Activated CD4-positive, alpha-beta T cell treated with anti-CD3 and anti-CD28 coated beads for 36 hours (primary cell): ENCODE measurements around the gene GALNTL6. TPM values are rescaled to one million over a fixed set of nuclear protein-coding genes. Genes with fewer than 3 reads are reported as not detected.
"Not testable (repeated sequence)": the region's sequence is repeated elsewhere in the genome, so short reads cannot be mapped to it uniquely, and the experiment has no call there.

Source experiments
- ATAC-seq: fragments of 200-7000 bp; cut with Tn5 transposase; one replicate; pipeline ENCODE4 v1.10.0; 2021; ENCODE audit warnings: mild to moderate bottlenecking, moderate library complexity
- CTCF ChIA-PET: fragments of 350-600 bp; sonication (Branson Sonifier 250); formaldehyde crosslinking; loops from one replicate; lab custom pipeline; 2021; ENCODE audit warnings: antibody characterized with exemption; lab: Charles Lee
- POLR2A ChIA-PET: fragments of 350-600 bp; sonication (Branson Sonifier 250); formaldehyde crosslinking; loops from one replicate; lab custom pipeline; 2021; ENCODE audit warnings: antibody characterized with exemption, inconsistent platforms; lab: Charles Lee
- DNase-seq: peaks from one replicate; pipeline ENCODE4 v3.0.0-alpha.2; 2020
- H3K27ac Mint-ChIP-seq: one replicate; pipeline ENCODE4 v1.8.0; 2021; ENCODE audit warnings: mixed read lengths
- H3K27me3 Mint-ChIP-seq: one replicate; pipeline ENCODE4 v1.8.0; 2021; ENCODE audit warnings: mixed read lengths
- H3K36me3 Mint-ChIP-seq: one replicate; pipeline ENCODE4 v1.8.0; 2021; ENCODE audit warnings: low read depth, mixed read lengths
- H3K4me1 Mint-ChIP-seq: one replicate; pipeline ENCODE4 v1.8.0; 2021; ENCODE audit warnings: mixed read lengths
- H3K4me3 Mint-ChIP-seq: one replicate; pipeline ENCODE4 v1.8.0; 2021; ENCODE audit warnings: mild to moderate bottlenecking, moderate library complexity, mixed read lengths
- H3K9me3 Mint-ChIP-seq: one replicate; pipeline ENCODE4 v1.8.0; 2021; ENCODE audit warnings: low read depth, mixed read lengths
- intact Hi-C, 2 experiments: fragments of 100-400 bp; cut with DNase I in 1 of 2; cut with micrococcal nuclease in 1 of 2; formaldehyde crosslinking; loops; one replicate each; pipeline versions ENCODE4 v1.14.2 to v1.15.1; 2022 to 2024; cut with DNase I, micrococcal nuclease
- total RNA-seq, 2 experiments: library from RNA; stranded (reverse); gene quantifications; one replicate each; pipeline ENCODE4 v1.2.3, GENCODE V29; 2021

The GALNTL6 gene
- total RNA-seq, 2 experiments from 2014 or later: not detected

- no peak for ATAC-seq
- CTCF ChIA-PET: interaction anchor here (3.0 kb wide), 1 partner anchor 239 kb away, joined by 11 read pairs; no protein-coding TSS in a partner anchor
- POLR2A ChIA-PET: no interaction called here
- no peaks in the 10 kb centered on the region for H3K36me3 Mint-ChIP-seq
- peaks cover 3% of the 10 kb centered on the region for H3K4me1 Mint-ChIP-seq
- no peak overlapping the region for H3K4me3 Mint-ChIP-seq
- no peak for DNase-seq
- H3K27me3 Mint-ChIP-seq: no peaks in the 10 kb centered on the region
- no peaks in the 10 kb centered on the region for H3K9me3 Mint-ChIP-seq
- intact Hi-C loops: loop anchor here in 1 of 2 experiments (10.0 kb wide), 1 partner anchor 476 kb away; no protein-coding TSS in a partner anchor
- no peak overlapping the region for H3K27ac Mint-ChIP-seq
These were observed 1205.2 kb downstream of the GALNTL6 start for GRCh38 chr4:173018446-173018845.

GRCh38 chr4:173019664-173020063 is 1206.5 kb downstream of the GALNTL6 start:
- ChIA-PET CTCF (interaction anchor here (3.0 kb wide), 1 partner anchor 238 kb away, joined by 11 read pairs; no protein-coding TSS in a partner anchor), POLR2A (interaction anchor here (0.6 kb wide), 1 partner anchor 281 kb away, joined by 4 read pairs; no protein-coding TSS in a partner anchor)
- no peaks in the 10 kb centered on the region for H3K4me1 Mint-ChIP-seq
- DNase-seq: no peak
- no peak for ATAC-seq
- no peak overlapping the region for H3K4me3 Mint-ChIP-seq
- no peak overlapping the region for H3K27ac Mint-ChIP-seq
- no peaks in the 10 kb centered on the region for H3K36me3 Mint-ChIP-seq
- intact Hi-C loops: loop anchor here in 1 of 2 experiments (10.0 kb wide), 2 partner anchors 145 to 475 kb away; partner anchors contain the start of gene GALNT7
- no peaks in the 10 kb centered on the region for H3K9me3 Mint-ChIP-seq
- H3K27me3 Mint-ChIP-seq: no peaks in the 10 kb centered on the region

- POLR2A ChIA-PET, H3K4me3 Mint-ChIP-seq, H3K27me3 Mint-ChIP-seq, ATAC-seq, H3K9me3 Mint-ChIP-seq, H3K27ac Mint-ChIP-seq, DNase-seq, H3K4me1 Mint-ChIP-seq, H3K36me3 Mint-ChIP-seq: not testable (repeated sequence)
- CTCF ChIA-PET: interaction anchor here (0.8 to 3.3 kb wide), 5 partner anchors 9 to 280 kb away, joined by 4 to 34 read pairs (median 11); no protein-coding TSS in a partner anchor
- intact Hi-C loops: loop anchor here in 1 of 2 experiments (10.0 kb wide), 1 partner anchor 143 kb away; the partner anchor contains the start of gene GALNT7
These were observed 1208.8 kb downstream of the GALNTL6 start for GRCh38 chr4:173021746-173022573.

GRCh38 chr4:173024203-173024602 is 1211.0 kb downstream of the GALNTL6 start:
- peaks cover 4% of the 10 kb centered on the region for H3K4me1 Mint-ChIP-seq
- no peak overlapping the region for H3K27ac Mint-ChIP-seq
- ChIA-PET CTCF (interaction anchor here (0.7 to 3.3 kb wide), 14 partner anchors 11 to 398 kb away, joined by 3 to 34 read pairs (median 4); no protein-coding TSS in a partner anchor), POLR2A (interaction anchor here (0.6 kb wide), 1 partner anchor 14 kb away, joined by 4 read pairs; no protein-coding TSS in a partner anchor)
- no peak overlapping the region for H3K4me3 Mint-ChIP-seq
- intact Hi-C loops: loop anchor here in 1 of 2 experiments (10.0 kb wide), 1 partner anchor 141 kb away; the partner anchor contains the start of gene GALNT7
- H3K36me3 Mint-ChIP-seq: no peaks in the 10 kb centered on the region
- DNase-seq (no peak), ATAC-seq (no peak)
- H3K9me3 Mint-ChIP-seq: no peaks in the 10 kb centered on the region
- H3K27me3 Mint-ChIP-seq: no peaks in the 10 kb centered on the region

GRCh38 chr4:173025131-173025530 is 1211.9 kb downstream of the GALNTL6 start:
- no peaks in the 10 kb centered on the region for H3K27me3 Mint-ChIP-seq
- intact Hi-C loops: loop anchor here (1.0 to 10.0 kb wide), 3 partner anchors 140 to 276 kb away; partner anchors contain the start of gene GALNT7 (in 1 of the 2)
- H3K4me3 Mint-ChIP-seq: no peak overlapping the region
- DNase-seq (peak; percentile 26), ATAC-seq (peak; percentile 65)
- H3K27ac Mint-ChIP-seq: no peak overlapping the region
- H3K36me3 Mint-ChIP-seq: no peaks in the 10 kb centered on the region
- H3K4me1 Mint-ChIP-seq: peaks cover 4% of the 10 kb centered on the region
- POLR2A ChIA-PET: no interaction called here
- CTCF ChIA-PET: interaction anchor here (0.6 to 3.3 kb wide), 13 partner anchors 12 to 347 kb away, joined by 3 to 34 read pairs (median 3); no protein-coding TSS in a partner anchor
- H3K9me3 Mint-ChIP-seq: no peaks in the 10 kb centered on the region

- no peaks in the 10 kb centered on the region for H3K4me1 Mint-ChIP-seq
- ChIA-PET CTCF (interaction anchor here (0.6 to 1.0 kb wide), 3 partner anchors 23 to 457 kb away, joined by 4 to 5 read pairs (median 4); no protein-coding TSS in a partner anchor), POLR2A (no interaction called here)
- H3K4me3 Mint-ChIP-seq: no peak overlapping the region
- no peak overlapping the region for H3K27ac Mint-ChIP-seq
- H3K9me3 Mint-ChIP-seq: no peaks in the 10 kb centered on the region
- H3K27me3 Mint-ChIP-seq: peaks cover 6% of the 10 kb centered on the region
- DNase-seq: no peak
- no peak for ATAC-seq
- intact Hi-C loops: no loop called here
- no peaks in the 10 kb centered on the region for H3K36me3 Mint-ChIP-seq
These were observed 1224.0 kb downstream of the GALNTL6 start for GRCh38 chr4:173037242-173037641.

GRCh38 chr4:173038192-173038896 is 1225.1 kb downstream of the GALNTL6 start:
- peaks cover 9% of the 10 kb centered on the region for H3K27me3 Mint-ChIP-seq
- H3K36me3 Mint-ChIP-seq: no peaks in the 10 kb centered on the region
- ATAC-seq (no peak), DNase-seq (no peak)
- intact Hi-C loops: no loop called here
- H3K27ac Mint-ChIP-seq: no peak overlapping the region
- H3K4me1 Mint-ChIP-seq: no peaks in the 10 kb centered on the region
- no peaks in the 10 kb centered on the region for H3K9me3 Mint-ChIP-seq
- ChIA-PET CTCF (interaction anchor here (0.7 to 3.0 kb wide), 4 partner anchors 25 to 263 kb away, joined by 3 to 9 read pairs (median 4); no protein-coding TSS in a partner anchor), POLR2A (no interaction called here)
- no peak overlapping the region for H3K4me3 Mint-ChIP-seq

- Mint-ChIP-seq H3K4me3 (no peak overlapping the region), H3K27me3 (peaks cover 11% of the 10 kb centered on the region), H3K4me1 (no peaks in the 10 kb centered on the region), H3K27ac (no peak overlapping the region), H3K36me3 (no peaks in the 10 kb centered on the region), H3K9me3 (no peaks in the 10 kb centered on the region)
- no peak for ATAC-seq
- DNase-seq: no peak
- CTCF ChIA-PET: interaction anchor here (0.6 to 3.0 kb wide), 8 partner anchors 12 to 262 kb away, joined by 3 to 9 read pairs (median 3); no protein-coding TSS in a partner anchor
- POLR2A ChIA-PET: no interaction called here
- intact Hi-C loops: loop anchor here in 1 of 2 experiments (1.0 kb wide), 1 partner anchor 87 kb away; no protein-coding TSS in a partner anchor
These were observed 1226.7 kb downstream of the GALNTL6 start for GRCh38 chr4:173039617-173040577.

- ChIA-PET CTCF (no interaction called here), POLR2A (no interaction called here)
- no peak for DNase-seq
- Mint-ChIP-seq H3K36me3 (no peaks in the 10 kb centered on the region), H3K4me1 (no peaks in the 10 kb centered on the region), H3K4me3 (no peak overlapping the region), H3K27ac (no peak overlapping the region), H3K9me3 (no peaks in the 10 kb centered on the region), H3K27me3 (peaks cover 11% of the 10 kb centered on the region)
- no peak for ATAC-seq
- intact Hi-C loops: no loop called here
These were observed 1228.3 kb downstream of the GALNTL6 start for GRCh38 chr4:173041482-173041881.

- H3K9me3 Mint-ChIP-seq, H3K36me3 Mint-ChIP-seq, ATAC-seq, H3K27ac Mint-ChIP-seq, CTCF ChIA-PET, H3K4me1 Mint-ChIP-seq, H3K4me3 Mint-ChIP-seq, DNase-seq, intact Hi-C loops, POLR2A ChIA-PET: not testable (repeated sequence)
- peaks cover 11% of the 10 kb centered on the region for H3K27me3 Mint-ChIP-seq
These were observed 1228.9 kb downstream of the GALNTL6 start for GRCh38 chr4:173042139-173042538.
